Measurements from ENCODE around the gene TNNT3. TPM values are rescaled to one million over a fixed set of nuclear protein-coding genes. Genes with fewer than 3 reads are reported as not detected.

The TNNT3 gene
- total RNA-seq, 4 donors from 2014 or later, result 1.5 to 12.9 (median 4.8) TPM

DNA sequence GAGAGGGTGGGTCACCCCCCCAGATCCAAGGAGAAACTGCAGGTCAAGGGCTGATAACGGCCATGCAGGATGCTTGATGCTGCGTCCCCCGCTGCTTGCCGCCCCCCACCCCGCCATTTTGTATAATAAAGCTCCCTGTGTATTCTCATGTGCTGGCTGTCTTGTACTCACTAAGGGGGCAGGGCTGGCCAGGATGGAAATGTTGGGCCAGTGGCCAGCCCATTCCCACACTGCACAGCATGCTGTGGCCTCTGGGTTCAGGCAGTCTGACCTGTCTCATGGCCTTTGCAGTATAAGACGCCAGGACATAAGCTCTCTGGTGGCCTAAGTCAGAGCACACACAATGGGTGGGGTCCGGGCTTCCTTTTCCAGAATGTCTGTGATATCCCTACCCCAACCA lies 27.4 kb upstream of the TNNT3 start:
- TF ChIP-seq EP300 (IDR thresholded peaks at IDR 0.05), result no peak
- TF ChIP-seq, protein P1, sequence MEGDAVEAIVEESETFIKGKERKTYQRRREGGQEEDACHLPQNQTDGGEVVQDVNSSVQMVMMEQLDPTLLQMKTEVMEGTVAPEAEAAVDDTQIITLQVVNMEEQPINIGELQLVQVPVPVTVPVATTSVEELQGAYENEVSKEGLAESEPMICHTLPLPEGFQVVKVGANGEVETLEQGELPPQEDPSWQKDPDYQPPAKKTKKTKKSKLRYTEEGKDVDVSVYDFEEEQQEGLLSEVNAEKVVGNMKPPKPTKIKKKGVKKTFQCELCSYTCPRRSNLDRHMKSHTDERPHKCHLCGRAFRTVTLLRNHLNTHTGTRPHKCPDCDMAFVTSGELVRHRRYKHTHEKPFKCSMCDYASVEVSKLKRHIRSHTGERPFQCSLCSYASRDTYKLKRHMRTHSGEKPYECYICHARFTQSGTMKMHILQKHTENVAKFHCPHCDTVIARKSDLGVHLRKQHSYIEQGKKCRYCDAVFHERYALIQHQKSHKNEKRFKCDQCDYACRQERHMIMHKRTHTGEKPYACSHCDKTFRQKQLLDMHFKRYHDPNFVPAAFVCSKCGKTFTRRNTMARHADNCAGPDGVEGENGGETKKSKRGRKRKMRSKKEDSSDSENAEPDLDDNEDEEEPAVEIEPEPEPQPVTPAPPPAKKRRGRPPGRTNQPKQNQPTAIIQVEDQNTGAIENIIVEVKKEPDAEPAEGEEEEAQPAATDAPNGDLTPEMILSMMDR (IDR thresholded peaks at IDR 0.05), result no peak
- no peak for TF ChIP-seq POLR2AphosphoS5 (IDR thresholded peaks at IDR 0.05)
- TF ChIP-seq POLR2A (IDR thresholded peaks at IDR 0.05), result no peak
- 93% methylated on average over 7 of the region's 7 CpGs for WGBS

GRCh38 chr11:1892558-1892957 lies 26.9 kb upstream of the TNNT3 start:
- H3K27me3 ChIP-seq, result no peaks in the 10 kb centered on the region
- H3K36me3 ChIP-seq, result peaks cover 16% of the 10 kb centered on the region
- 62% methylated on average over 5 of the region's 5 CpGs for WGBS
- H3K4me1 ChIP-seq, result peaks cover 29% of the 10 kb centered on the region
- no peaks in the 10 kb centered on the region for H3K9me3 ChIP-seq
- no peak overlapping the region for H3K4me3 ChIP-seq
- no peak overlapping the region for H3K27ac ChIP-seq
- TF ChIP-seq POLR2A (IDR thresholded peaks at IDR 0.05) (no peak), POLR2AphosphoS5 (IDR thresholded peaks at IDR 0.05) (no peak), EP300 (IDR thresholded peaks at IDR 0.05) (no peak)
- TF ChIP-seq, protein P1 (IDR thresholded peaks at IDR 0.05), result no peak
- no peak for DNase-seq (ENCODE audit: low spot score in 2 of 2)

More for the DNA sequence above, 27.4 kb upstream of the TNNT3 start:
- Histone ChIP-seq H3K36me3 (peaks cover 19% of the 10 kb centered on the region), H3K9me3 (no peaks in the 10 kb centered on the region), H3K4me3 (no peak overlapping the region), H3K27me3 (no peaks in the 10 kb centered on the region), H3K27ac (no peak overlapping the region), H3K4me1 (peaks cover 29% of the 10 kb centered on the region)
- no peak for DNase-seq (ENCODE audit: low spot score in 2 of 2)

GRCh38 chr11:1893581-1894359 lies 25.7 kb upstream of the TNNT3 start:
- Histone ChIP-seq H3K9me3 (no peaks in the 10 kb centered on the region), H3K27ac (no peak overlapping the region), H3K36me3 (peaks cover 6% of the 10 kb centered on the region), H3K4me3 (no peak overlapping the region), H3K27me3 (no peaks in the 10 kb centered on the region), H3K4me1 (peaks cover 17% of the 10 kb centered on the region)
- 93% methylated on average over 4 of the region's 5 CpGs for WGBS
- no peak for DNase-seq (ENCODE audit: low spot score in 2 of 2)
- TF ChIP-seq EP300 (IDR thresholded peaks at IDR 0.05) (no peak), POLR2A (IDR thresholded peaks at IDR 0.05) (no peak), POLR2AphosphoS5 (IDR thresholded peaks at IDR 0.05) (no peak)
- TF ChIP-seq, protein P1 (IDR thresholded peaks at IDR 0.05), result no peak

DNA sequence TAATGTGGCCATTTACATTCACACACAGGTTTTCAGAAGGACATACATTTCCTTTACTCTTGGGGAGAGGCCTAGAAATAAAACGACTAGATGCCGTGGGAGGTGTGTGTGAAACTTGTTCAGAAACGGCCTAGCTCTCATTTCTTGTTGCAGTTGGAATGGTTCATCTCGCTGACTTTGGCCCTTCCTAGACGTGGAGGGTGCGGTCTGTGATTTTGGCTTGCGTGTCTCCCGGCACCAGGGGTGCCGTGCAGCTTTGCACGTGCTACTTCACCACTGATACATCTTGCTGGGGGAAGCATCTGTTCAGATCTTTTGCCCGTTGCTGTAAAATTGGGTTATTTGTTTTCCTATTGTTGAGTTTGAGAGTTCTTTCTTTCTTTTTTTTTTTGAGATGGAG lies 24.7 kb upstream of the TNNT3 start:
- H3K27me3 ChIP-seq, result no peaks in the 10 kb centered on the region
- peaks cover 9% of the 10 kb centered on the region for H3K4me1 ChIP-seq
- H3K27ac ChIP-seq, result no peak overlapping the region
- no peaks in the 10 kb centered on the region for H3K9me3 ChIP-seq
- no peak for DNase-seq (ENCODE audit: low spot score in 2 of 2)
- 90% methylated on average over 11 of the region's 11 CpGs for WGBS
- no peak overlapping the region for H3K4me3 ChIP-seq
- no peaks in the 10 kb centered on the region for H3K36me3 ChIP-seq
- TF ChIP-seq POLR2AphosphoS5 (IDR thresholded peaks at IDR 0.05), result no peak
- TF ChIP-seq POLR2A (IDR thresholded peaks at IDR 0.05), result no peak
- no peak for TF ChIP-seq EP300 (IDR thresholded peaks at IDR 0.05)
- TF ChIP-seq, protein P1 (IDR thresholded peaks at IDR 0.05), result no peak

GRCh38 chr11:1896468-1896867 lies 23.0 kb upstream of the TNNT3 start:
- no peak overlapping the region for H3K4me3 ChIP-seq
- H3K36me3 ChIP-seq, result no peaks in the 10 kb centered on the region
- TF ChIP-seq EP300 (IDR thresholded peaks at IDR 0.05) (no peak), POLR2AphosphoS5 (IDR thresholded peaks at IDR 0.05) (no peak), POLR2A (IDR thresholded peaks at IDR 0.05) (no peak)
- TF ChIP-seq, protein P1 (IDR thresholded peaks at IDR 0.05), result no peak
- H3K27me3 ChIP-seq, result no peaks in the 10 kb centered on the region
- WGBS, result 84% methylated on average over 10 of the region's 10 CpGs
- H3K9me3 ChIP-seq, result no peaks in the 10 kb centered on the region
- no peaks in the 10 kb centered on the region for H3K4me1 ChIP-seq
- no peak overlapping the region for H3K27ac ChIP-seq
- DNase-seq (ENCODE audit: low spot score in 2 of 2), result no peak
